Skin of body (tissue), 2 donors: ENCODE results near the gene MYCL. TPM values are rescaled to one million over a fixed set of nuclear protein-coding genes. Genes with fewer than 3 reads are reported as not detected.
A peak's percentile ranks its signal among the peaks of the same experiment; 100 is the strongest.

Experiments used
- DNase-seq: peaks from one replicate; lab custom pipeline; 2025; lab: John Stamatoyannopoulos, UW
- total RNA-seq: library from RNA; depleted of rRNA; stranded (reverse); fragments of >200 nt; gene quantifications from one replicate; pipeline ENCODE4 v1.2.3, GENCODE V29; 2014

Gene MYCL
- 9.6 TPM for total RNA-seq

GRCh38 chr1:39901714-39902459, at the start of gene MYCL:
TSS of gene MYCL (minus strand) at chr1:39901917. CDS start at chr1:39901434, 483 bp downstream.
- no peak for DNase-seq

- DNase-seq = no peak
Observed at GRCh38 chr1:39949891-39950290, 48.2 kb upstream of the MYCL start.

GRCh38 chr1:39947260-39947659, 45.5 kb upstream of the MYCL start:
- no peak for DNase-seq

GRCh38 chr1:39946216-39946615, 44.5 kb upstream of the MYCL start:
- no peak for DNase-seq

- no peak for DNase-seq
Observed at GRCh38 chr1:39944410-39945112, 42.8 kb upstream of the MYCL start.

- DNase-seq = no peak
Observed at GRCh38 chr1:39943471-39944290, 42.0 kb upstream of the MYCL start.

- no peak for DNase-seq
Observed at GRCh38 chr1:39940980-39941871, 39.5 kb upstream of the MYCL start.

GRCh38 chr1:39940253-39940652, 38.5 kb upstream of the MYCL start:
- DNase-seq = no peak

- DNase-seq = no peak
Observed at GRCh38 chr1:39938856-39939255, 37.1 kb upstream of the MYCL start.

GRCh38 chr1:39936724-39937491, 35.2 kb upstream of the MYCL start:
- no peak for DNase-seq

- peak; percentile 42 for DNase-seq
Observed at GRCh38 chr1:39933956-39934941, 32.5 kb upstream of the MYCL start.

- DNase-seq = no peak
Observed at GRCh38 chr1:39928809-39929587, 27.3 kb upstream of the MYCL start.

- no peak for DNase-seq
Observed at GRCh38 chr1:39927538-39927937, 25.8 kb upstream of the MYCL start.

GRCh38 chr1:39926820-39927219, 25.1 kb upstream of the MYCL start:
- DNase-seq = no peak

GRCh38 chr1:39926343-39926793, 24.7 kb upstream of the MYCL start:
- DNase-seq = no peak

- DNase-seq = no peak
Observed at GRCh38 chr1:39925721-39926342, 24.1 kb upstream of the MYCL start.

- no peak for DNase-seq
Observed at GRCh38 chr1:39922251-39922688, 20.6 kb upstream of the MYCL start.

- DNase-seq = no peak
Observed at GRCh38 chr1:39919545-39919944, 17.8 kb upstream of the MYCL start.
